Vagina (tissue), 2 donors: ENCODE data around the gene NPAS3. TPM values are rescaled to one million over a fixed set of nuclear protein-coding genes. Genes with fewer than 3 reads are reported as not detected.

Experiments
- DNase-seq, 2 donors: peaks; one replicate each; pipeline ENCODE4 v3.0.0-alpha.2; 2017; ENCODE audit errors: extremely low spot score in 2 of 2
- H3K27ac ChIP-seq: fragments of 200-600 bp; sonication (generic); one replicate; pipeline ENCODE4 v1.5.1; 2019
- H3K27me3 ChIP-seq: fragments of 200-600 bp; sonication (generic); one replicate; pipeline ENCODE4 v1.5.1; 2019
- H3K36me3 ChIP-seq, 2 donors: fragments of 200-600 bp; sonication (generic); one replicate each; pipeline ENCODE4 v1.5.1; 2017 to 2019
- H3K4me1 ChIP-seq: fragments of 200-600 bp; sonication (generic); one replicate; pipeline ENCODE4 v1.5.1; 2019
- H3K4me3 ChIP-seq, 2 donors: fragments of 200-600 bp; sonication (generic); 1 replicate in 1 of 2; 2 replicates in 1 of 2; pipeline ENCODE4 v1.5.1; 2016 to 2019
- H3K9me3 ChIP-seq: fragments of 200-600 bp; sonication (generic); one replicate; pipeline ENCODE4 v1.5.1; 2019
- POLR2A ChIP-seq, 2 donors: fragments of 450-650 bp; IDR thresholded peaks; one replicate each; pipeline ENCODE4 v1.6.1; 2017; ENCODE audit warnings: antibody characterized with exemption in 2 of 2, mild to moderate bottlenecking in 2 of 2, moderate library complexity in 2 of 2
- POLR2AphosphoS5 ChIP-seq, 2 donors: sonication (generic); formaldehyde crosslinking; IDR thresholded peaks; one replicate each; pipeline ENCODE4 v1.9.0; 2017; ENCODE audit warnings: antibody characterized with exemption in 2 of 2, mild to moderate bottlenecking in 2 of 2, low read depth in 1 of 2; ENCODE audit not compliant: insufficient read depth in 1 of 2
- intact Hi-C: fragments of 100-400 bp; cut with DNase I; formaldehyde crosslinking; loops from one replicate; pipeline ENCODE4 v1.15.1; 2023
- total RNA-seq: library from RNA; depleted of rRNA; stranded (reverse); fragments of >200 nt; gene quantifications from one replicate; pipeline ENCODE4 v1.2.3, GENCODE V29; 2016
- TF ChIP-seq, protein P1 (sequence below), 3 experiments: fragments of 450-650 bp in 2 of 3; fragments of 200-600 bp in 1 of 3; sonication (generic) in 1 of 3; IDR thresholded peaks; one replicate each; pipeline ENCODE4 v1.5.1; 2017 to 2019; ENCODE audit warnings: antibody characterized with exemption in 3 of 3, mild to moderate bottlenecking in 2 of 3, moderate library complexity in 2 of 3

Gene NPAS3
- total RNA-seq, 1 donor from 2014 or later, result 1.2 TPM

- peak in 1 of 2 donors; percentile 3 for DNase-seq
- Histone ChIP-seq H3K27ac (no peak overlapping the region), H3K9me3 (no peaks in the 10 kb centered on the region), H3K36me3 (no peaks in the 10 kb centered on the region), H3K4me1 (no peaks in the 10 kb centered on the region), H3K27me3 (no peaks in the 10 kb centered on the region), H3K4me3 (no peak overlapping the region)
- intact Hi-C loops, result no loop called here
- TF ChIP-seq POLR2A (IDR thresholded peaks at IDR 0.05) (no peak), POLR2AphosphoS5 (IDR thresholded peaks at IDR 0.05; ENCODE audit: insufficient read depth in 1 of 2, low read depth in 1 of 2) (no peak)
- TF ChIP-seq, protein P1, sequence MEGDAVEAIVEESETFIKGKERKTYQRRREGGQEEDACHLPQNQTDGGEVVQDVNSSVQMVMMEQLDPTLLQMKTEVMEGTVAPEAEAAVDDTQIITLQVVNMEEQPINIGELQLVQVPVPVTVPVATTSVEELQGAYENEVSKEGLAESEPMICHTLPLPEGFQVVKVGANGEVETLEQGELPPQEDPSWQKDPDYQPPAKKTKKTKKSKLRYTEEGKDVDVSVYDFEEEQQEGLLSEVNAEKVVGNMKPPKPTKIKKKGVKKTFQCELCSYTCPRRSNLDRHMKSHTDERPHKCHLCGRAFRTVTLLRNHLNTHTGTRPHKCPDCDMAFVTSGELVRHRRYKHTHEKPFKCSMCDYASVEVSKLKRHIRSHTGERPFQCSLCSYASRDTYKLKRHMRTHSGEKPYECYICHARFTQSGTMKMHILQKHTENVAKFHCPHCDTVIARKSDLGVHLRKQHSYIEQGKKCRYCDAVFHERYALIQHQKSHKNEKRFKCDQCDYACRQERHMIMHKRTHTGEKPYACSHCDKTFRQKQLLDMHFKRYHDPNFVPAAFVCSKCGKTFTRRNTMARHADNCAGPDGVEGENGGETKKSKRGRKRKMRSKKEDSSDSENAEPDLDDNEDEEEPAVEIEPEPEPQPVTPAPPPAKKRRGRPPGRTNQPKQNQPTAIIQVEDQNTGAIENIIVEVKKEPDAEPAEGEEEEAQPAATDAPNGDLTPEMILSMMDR (IDR thresholded peaks at IDR 0.05), result no peak
These were observed 897.0 kb downstream of the NPAS3 start for GRCh38 chr14:33835677-33836076.

- no peak for DNase-seq
- Histone ChIP-seq H3K36me3 (no peaks in the 10 kb centered on the region), H3K27ac (no peak overlapping the region), H3K4me1 (no peaks in the 10 kb centered on the region), H3K9me3 (no peaks in the 10 kb centered on the region), H3K4me3 (no peak overlapping the region), H3K27me3 (no peaks in the 10 kb centered on the region)
- intact Hi-C loops, result no loop called here
- TF ChIP-seq POLR2AphosphoS5 (IDR thresholded peaks at IDR 0.05; ENCODE audit: insufficient read depth in 1 of 2, low read depth in 1 of 2) (no peak), POLR2A (IDR thresholded peaks at IDR 0.05) (no peak)
- TF ChIP-seq, protein P1 (IDR thresholded peaks at IDR 0.05), result no peak
These were observed 897.7 kb downstream of the NPAS3 start for GRCh38 chr14:33836203-33836899.

DNA sequence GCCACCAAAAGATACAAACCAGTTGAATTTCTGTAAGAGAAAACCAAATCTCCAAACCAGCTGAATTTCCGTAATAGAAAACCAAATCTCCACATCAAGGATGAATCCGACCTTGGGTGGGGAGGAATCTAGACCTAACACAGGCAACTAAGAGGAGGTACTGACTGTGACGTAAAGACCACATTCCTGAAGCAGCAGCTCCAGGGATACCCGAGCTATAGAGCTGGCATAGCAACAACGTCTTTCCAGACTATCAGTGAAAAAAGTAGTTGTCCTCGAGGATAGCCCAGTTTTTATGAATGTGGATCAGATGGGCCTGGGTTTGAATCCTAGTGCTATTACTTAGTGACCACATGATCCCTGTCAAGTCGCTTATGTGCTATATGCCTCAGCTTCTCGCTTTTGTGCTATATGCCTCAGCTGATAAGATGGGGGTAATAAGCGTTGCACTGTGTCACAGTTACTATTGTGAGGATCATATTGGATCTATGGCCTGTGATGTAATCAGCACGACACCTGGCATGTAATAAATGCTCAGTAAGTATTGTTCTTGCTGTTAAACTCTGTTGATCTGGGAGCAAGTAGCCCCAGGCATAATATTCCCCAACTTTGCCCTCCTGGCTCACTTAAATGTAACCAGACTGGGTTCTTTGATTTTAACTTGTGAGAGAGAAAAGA lies 898.4 kb downstream of the NPAS3 start:
- intact Hi-C loops, result no loop called here

DNA sequence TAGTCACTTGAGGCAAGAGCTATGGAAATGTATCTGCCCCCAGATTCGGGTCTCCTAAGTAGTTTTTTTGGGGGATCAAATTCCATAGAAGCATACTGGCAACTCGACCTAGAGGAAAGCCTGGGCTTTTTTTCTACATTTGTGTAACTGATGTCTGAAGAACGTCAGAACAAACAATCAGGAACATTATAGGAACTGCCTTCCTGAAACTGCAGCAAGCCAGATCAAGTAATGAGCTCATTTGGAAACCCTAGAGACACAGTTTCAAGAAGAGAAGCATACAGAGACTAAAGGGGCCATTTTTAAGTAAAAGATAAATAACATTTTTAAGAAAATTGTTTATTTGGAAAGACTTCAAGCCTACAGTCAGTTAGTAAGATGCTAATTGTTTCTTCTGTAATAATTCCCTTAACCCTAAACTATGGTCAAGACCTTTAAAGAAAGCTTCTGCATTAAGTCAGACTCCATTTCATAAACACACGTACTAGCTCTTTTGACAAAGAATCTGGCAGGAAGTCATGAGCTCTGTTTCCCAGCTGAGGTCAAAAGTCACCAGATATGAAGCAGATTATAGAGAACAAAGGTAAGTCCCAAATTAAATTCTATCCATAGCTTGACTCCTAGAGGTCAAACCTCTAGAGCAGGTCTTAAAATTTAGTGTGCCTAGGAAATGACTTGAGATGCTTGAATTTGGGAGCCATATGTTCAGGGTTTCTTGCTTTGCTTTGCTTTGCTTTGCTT lies 899.4 kb downstream of the NPAS3 start:
- TF ChIP-seq, protein P1 (IDR thresholded peaks at IDR 0.05), result no peak
- no peak for TF ChIP-seq POLR2A (IDR thresholded peaks at IDR 0.05)
- TF ChIP-seq POLR2AphosphoS5 (IDR thresholded peaks at IDR 0.05; ENCODE audit: insufficient read depth in 1 of 2, low read depth in 1 of 2), result no peak
- H3K36me3 ChIP-seq, result no peaks in the 10 kb centered on the region

More for the DNA sequence above, 898.4 kb downstream of the NPAS3 start:
- H3K27me3 ChIP-seq, result no peaks in the 10 kb centered on the region
- no peak for DNase-seq
- no peaks in the 10 kb centered on the region for H3K36me3 ChIP-seq
- H3K9me3 ChIP-seq, result no peaks in the 10 kb centered on the region
- no peaks in the 10 kb centered on the region for H3K4me1 ChIP-seq
- TF ChIP-seq POLR2AphosphoS5 (IDR thresholded peaks at IDR 0.05; ENCODE audit: insufficient read depth in 1 of 2, low read depth in 1 of 2) (no peak), POLR2A (IDR thresholded peaks at IDR 0.05) (no peak)
- TF ChIP-seq, protein P1 (IDR thresholded peaks at IDR 0.05), result no peak
- no peak overlapping the region for H3K27ac ChIP-seq
- H3K4me3 ChIP-seq, result no peak overlapping the region

More for the DNA sequence above, 899.4 kb downstream of the NPAS3 start:
- Histone ChIP-seq H3K27me3 (no peaks in the 10 kb centered on the region), H3K4me1 (no peaks in the 10 kb centered on the region), H3K27ac (no peak overlapping the region), H3K4me3 (no peak overlapping the region), H3K9me3 (no peaks in the 10 kb centered on the region)
- intact Hi-C loops, result no loop called here
- DNase-seq, result no peak
